Uterus (tissue), 2 donors: ENCODE results near the gene LMOD3.

Experiments used
- CTCF ChIP-seq, 4 experiments: fragments of 200-600 bp in 2 of 4; fragments of 450-650 bp in 2 of 4; sonication (generic) in 2 of 4; IDR thresholded peaks; one replicate each; pipeline ENCODE4 v1.5.1; 2016 to 2019; ENCODE audit warnings: antibody characterized with exemption in 4 of 4, mild to moderate bottlenecking in 2 of 4, moderate library complexity in 1 of 4
- POLR2A ChIP-seq, 2 donors: fragments of 450-650 bp; IDR thresholded peaks; one replicate each; pipeline ENCODE4 v1.6.1; 2016; ENCODE audit warnings: antibody characterized with exemption in 2 of 2, mild to moderate bottlenecking in 1 of 2, moderate library complexity in 1 of 2

GRCh38 chr3:69121950-69122349 lies 445 bp downstream of the LMOD3 start:
- no peak for TF ChIP-seq CTCF (IDR thresholded peaks at IDR 0.05)
- TF ChIP-seq POLR2A (IDR thresholded peaks at IDR 0.05) = no peak
